GM12891 (cell line): ENCODE data around the gene POFUT2.

Source experiments
- POLR2AphosphoS5 ChIP-seq: IDR thresholded peaks from 2 replicates; pipeline ENCODE4 v1.6.1; 2011; ENCODE audit warnings: low read depth, low read length, control low read depth
- SPI1 ChIP-seq: IDR thresholded peaks from 2 replicates; pipeline ENCODE4 v1.6.1; 2011; ENCODE audit warnings: low read depth, low read length, control low read depth

- TF ChIP-seq POLR2AphosphoS5 (no peak), SPI1 (no peak)
Observed at GRCh38 chr21:45300786-45301520, 13.3 kb upstream of the POFUT2 start.
